Left lung (tissue), 14 donors: Measurements from ENCODE around the gene ZNF407. TPM values are rescaled to one million over a fixed set of nuclear protein-coding genes. Genes with fewer than 3 reads are reported as not detected.
A peak's percentile ranks its signal among the peaks of the same experiment; 100 is the strongest.

ENCODE experiments used
- ATAC-seq: fragments of 200-7000 bp; cut with Tn5 transposase; one replicate; pipeline ENCODE4 v1.9.1; 2020; ENCODE audit warnings: moderate library complexity
- DNase-seq, 4 donors: peaks; one replicate each; pipeline ENCODE4 v3.0.0-alpha.2; 2013 to 2020
- H3K27ac ChIP-seq, 2 donors: fragments of 200-600 bp; sonication (generic) in 1 of 2; one replicate each; pipeline versions ENCODE4 v1.5.0 to v1.8.0; 2020 to 2021
- H3K27me3 ChIP-seq, 2 donors: fragments of 200-600 bp; sonication (generic) in 1 of 2; one replicate each; pipeline versions ENCODE4 v1.5.0 to v1.8.0; 2020 to 2021
- H3K36me3 ChIP-seq, 2 donors: fragments of 200-600 bp; sonication (generic) in 1 of 2; one replicate each; pipeline versions ENCODE4 v1.5.0 to v1.8.0; 2020 to 2021
- H3K4me1 ChIP-seq, 2 donors: fragments of 200-600 bp; one replicate each; pipeline ENCODE4 v1.8.0; 2021
- H3K4me3 ChIP-seq, 2 donors: fragments of 200-600 bp; sonication (generic) in 1 of 2; one replicate each; pipeline versions ENCODE4 v1.5.0 to v1.8.0; 2020 to 2021; ENCODE audit warnings: mild to moderate bottlenecking in 1 of 2
- H3K9me3 ChIP-seq, 2 donors: fragments of 200-600 bp; sonication (generic) in 1 of 2; one replicate each; pipeline versions ENCODE4 v1.5.0 to v1.8.0; 2020 to 2021
- CTCF ChIP-seq, 2 donors: fragments of 200-600 bp; sonication (generic) in 1 of 2; IDR thresholded peaks; one replicate each; pipeline versions ENCODE4 v1.5.0 to v1.8.0; 2021; ENCODE audit warnings: antibody characterized with exemption in 2 of 2
- intact Hi-C, 2 donors: fragments of 100-400 bp; cut with DNase I; formaldehyde crosslinking; loops; one replicate each; pipeline versions ENCODE4 v1.11.2 to v1.14.2; 2022
- long read RNA-seq, 12 donors: library from polyadenylated mRNA in 2 of 12; unstranded in 2 of 12; transcript quantifications; one replicate each; pipeline ENCODE4 v2.0.0 and lab custom pipeline, GENCODE V29; 2019 to 2026
- polyA plus RNA-seq, 6 donors: library from polyadenylated mRNA; unstranded; fragments of 120-200 nt; gene quantifications; one replicate each; pipeline ENCODE4 v1.2.1, GENCODE V29; 2013; ENCODE audit not compliant: insufficient read length in 6 of 6
- total RNA-seq, 2 donors: library from RNA; stranded (reverse); fragmentation: NEBNext Ultra II Directional; extraction: Animal tissue kit (Norgen Biotek cat#: 25700); gene quantifications; one replicate each; pipeline ENCODE4 v1.2.1, GENCODE V29; 2021
- donor health status: DM: no; HTN: yes; CAD: no.
- donor health status: DM: no; HTN: no; CAD: no.

The ZNF407 gene, protein sequence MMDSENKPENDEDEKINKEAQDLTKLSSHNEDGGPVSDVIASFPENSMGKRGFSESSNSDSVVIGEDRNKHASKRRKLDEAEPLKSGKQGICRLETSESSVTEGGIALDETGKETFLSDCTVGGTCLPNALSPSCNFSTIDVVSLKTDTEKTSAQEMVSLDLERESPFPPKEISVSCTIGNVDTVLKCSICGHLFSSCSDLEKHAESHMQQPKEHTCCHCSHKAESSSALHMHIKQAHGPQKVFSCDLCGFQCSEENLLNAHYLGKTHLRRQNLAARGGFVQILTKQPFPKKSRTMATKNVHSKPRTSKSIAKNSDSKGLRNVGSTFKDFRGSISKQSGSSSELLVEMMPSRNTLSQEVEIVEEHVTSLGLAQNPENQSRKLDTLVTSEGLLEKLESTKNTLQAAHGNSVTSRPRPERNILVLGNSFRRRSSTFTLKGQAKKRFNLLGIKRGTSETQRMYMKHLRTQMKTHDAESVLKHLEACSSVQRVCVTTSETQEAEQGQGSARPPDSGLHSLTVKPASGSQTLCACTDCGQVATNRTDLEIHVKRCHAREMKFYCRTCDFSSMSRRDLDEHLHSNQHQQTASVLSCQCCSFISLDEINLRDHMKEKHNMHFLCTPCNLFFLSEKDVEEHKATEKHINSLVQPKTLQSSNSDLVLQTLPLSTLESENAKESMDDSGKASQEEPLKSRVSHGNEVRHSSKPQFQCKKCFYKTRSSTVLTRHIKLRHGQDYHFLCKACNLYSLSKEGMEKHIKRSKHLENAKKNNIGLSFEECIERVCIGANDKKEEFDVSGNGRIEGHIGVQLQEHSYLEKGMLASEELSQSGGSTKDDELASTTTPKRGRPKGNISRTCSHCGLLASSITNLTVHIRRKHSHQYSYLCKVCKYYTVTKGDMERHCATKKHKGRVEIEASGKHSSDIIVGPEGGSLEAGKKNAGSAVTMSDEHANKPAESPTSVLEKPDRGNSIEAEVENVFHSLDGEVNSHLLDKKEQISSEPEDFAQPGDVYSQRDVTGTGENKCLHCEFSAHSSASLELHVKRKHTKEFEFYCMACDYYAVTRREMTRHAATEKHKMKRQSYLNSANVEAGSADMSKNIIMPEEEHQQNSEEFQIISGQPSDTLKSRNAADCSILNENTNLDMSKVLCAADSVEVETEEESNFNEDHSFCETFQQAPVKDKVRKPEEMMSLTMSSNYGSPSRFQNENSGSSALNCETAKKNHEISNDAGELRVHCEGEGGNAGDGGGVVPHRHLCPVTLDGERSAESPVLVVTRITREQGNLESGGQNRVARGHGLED (N-terminal part only)
- total RNA-seq (10 to 100 TPM; 11.7 to 16.7 TPM), polyA plus RNA-seq (10 to 100 TPM; 10.3 to 11.9 (median 11.0) TPM)
- long read RNA-seq, donor 1, full-length matches to known transcripts, result 6 of 6 reads
- long read RNA-seq, donor 1, partial matches to known transcripts, result 0 of 6 reads
- long read RNA-seq, donor 1, other reads (novel, unspliced or antisense), result 0 of 6 reads
- long read RNA-seq, donor 2, full-length matches to known transcripts, result 8 of 8 reads
- long read RNA-seq, donor 2, partial matches to known transcripts, result 0 of 8 reads
- long read RNA-seq, donor 2, other reads (novel, unspliced or antisense), result 0 of 8 reads
- long read RNA-seq, donor 3, full-length matches to known transcripts, result 5 of 5 reads
- long read RNA-seq, donor 3, partial matches to known transcripts, result 0 of 5 reads
- long read RNA-seq, donor 3, other reads (novel, unspliced or antisense), result 0 of 5 reads
- long read RNA-seq, donor 4, partial matches to known transcripts, result 1 of 3 reads
- long read RNA-seq, donor 4, other reads (novel, unspliced or antisense), result 2 of 3 reads
- long read RNA-seq, donor 5, full-length matches to known transcripts, result 5 of 5 reads
- long read RNA-seq, donor 5, partial matches to known transcripts, result 0 of 5 reads
- long read RNA-seq, donor 5, other reads (novel, unspliced or antisense), result 0 of 5 reads
- long read RNA-seq, donor 6, full-length matches to known transcripts, result 6 of 6 reads
- long read RNA-seq, donor 6, partial matches to known transcripts, result 0 of 6 reads
- long read RNA-seq, donor 6, other reads (novel, unspliced or antisense), result 0 of 6 reads
- long read RNA-seq, donor 7, full-length matches to known transcripts, result 5 of 5 reads
- long read RNA-seq, donor 7, partial matches to known transcripts, result 0 of 5 reads
- long read RNA-seq, donor 7, other reads (novel, unspliced or antisense), result 0 of 5 reads
- long read RNA-seq, donor 8, full-length matches to known transcripts, result 6 of 6 reads
- long read RNA-seq, donor 8, partial matches to known transcripts, result 0 of 6 reads
- long read RNA-seq, donor 8, other reads (novel, unspliced or antisense), result 0 of 6 reads
- long read RNA-seq, donor 9, result 0 reads
- long read RNA-seq, donor 10, partial matches to known transcripts, result 1 of 1 reads
- long read RNA-seq, donor 10, other reads (novel, unspliced or antisense), result 0 of 1 reads
- long read RNA-seq, donor 11, result 0 reads
- long read RNA-seq, donor 12, full-length matches to known transcripts, result 2 of 2 reads
- long read RNA-seq, donor 12, partial matches to known transcripts, result 0 of 2 reads
- long read RNA-seq, donor 12, other reads (novel, unspliced or antisense), result 0 of 2 reads

- peak; percentile 89 to 95 (median 94) for DNase-seq
- ATAC-seq, result peak; percentile 94
- Histone ChIP-seq H3K9me3 (no peaks in the 10 kb centered on the region), H3K4me3 (peak within 1 kb of the TSS; percentile 70 to 96), H3K27me3 (no peaks in the 10 kb centered on the region), H3K36me3 (no peaks in the 10 kb centered on the region), H3K4me1 (peaks cover 11 to 38% of the 10 kb centered on the region in 2 donors), H3K27ac (peak within 1 kb of the TSS; percentile 96 to 99)
- TF ChIP-seq CTCF (IDR thresholded peaks at IDR 0.05), result no peak
- intact Hi-C loops, result no loop called here
Measured at GRCh38 chr18:74597662-74598349, at the start of gene ZNF407. Gene ZNF407 (plus strand): TSS chr18:74597870. CDS start chr18:74631020, 33,150 bp downstream.

- intact Hi-C loops, result no loop called here
- H3K4me3 ChIP-seq, result no peak overlapping the region
- ATAC-seq (no peak), DNase-seq (no peak)
- peaks cover 0 to 19% of the 10 kb centered on the region in 2 donors for H3K9me3 ChIP-seq
- no peak for TF ChIP-seq CTCF (IDR thresholded peaks at IDR 0.05)
- no peak overlapping the region for H3K27ac ChIP-seq
- H3K27me3 ChIP-seq, result no peaks in the 10 kb centered on the region
- no peaks in the 10 kb centered on the region for H3K36me3 ChIP-seq
- H3K4me1 ChIP-seq, result peaks cover 0 to 12% of the 10 kb centered on the region in 2 donors
Measured at GRCh38 chr18:74549591-74550104, 48.0 kb upstream of the ZNF407 start.

DNA sequence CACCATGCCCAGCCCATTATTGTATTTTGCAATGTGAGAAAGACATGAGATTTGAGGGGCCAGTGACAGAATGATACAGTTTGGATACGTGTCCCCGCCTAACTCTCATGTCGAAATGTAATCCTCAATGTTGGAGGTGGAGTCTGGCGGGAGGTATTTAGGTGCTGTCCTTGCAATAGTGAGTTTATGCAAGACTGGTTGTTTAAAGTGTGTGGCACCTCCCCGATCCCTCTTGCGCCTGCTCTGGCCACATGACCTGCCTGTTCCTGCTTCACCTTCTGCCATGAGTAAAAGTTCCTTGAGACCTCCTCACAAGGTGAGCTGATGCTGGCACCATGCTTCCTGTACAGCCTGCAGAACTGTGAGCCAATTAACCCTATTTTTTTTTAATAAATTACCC is 46.8 kb upstream of the ZNF407 start:
- Histone ChIP-seq H3K27ac (no peak overlapping the region), H3K4me3 (no peak overlapping the region), H3K27me3 (no peaks in the 10 kb centered on the region), H3K4me1 (peaks cover 0 to 12% of the 10 kb centered on the region in 2 donors), H3K36me3 (no peaks in the 10 kb centered on the region), H3K9me3 (peaks cover 0 to 19% of the 10 kb centered on the region in 2 donors)
- no peak for DNase-seq
- intact Hi-C loops, result no loop called here
- no peak for ATAC-seq
- no peak for TF ChIP-seq CTCF (IDR thresholded peaks at IDR 0.05)
